MG63 (cell line): ENCODE results near the gene MPST. TPM values are rescaled to one million over a fixed set of nuclear protein-coding genes. Genes with fewer than 3 reads are reported as not detected.
A peak's percentile ranks its signal among the peaks of the same experiment; 100 is the strongest.

Experiments
- DNase-seq: peaks from one replicate; pipeline ENCODE4 v3.0.0-alpha.2; 2020
- H3K27me3 ChIP-seq: fragments of 250-450 bp; sonication (Bioruptor Pico); 2 replicates; pipeline ENCODE4 v1.5.1; 2020; ENCODE audit warnings: mild to moderate bottlenecking, moderate library complexity
- H3K36me3 ChIP-seq: fragments of 250-450 bp; sonication (Bioruptor Pico); 2 replicates; pipeline ENCODE4 v1.5.1; 2020; ENCODE audit warnings: mild to moderate bottlenecking, moderate library complexity
- H3K4me3 ChIP-seq: fragments of 250-450 bp; sonication (Bioruptor Pico); 2 replicates; pipeline ENCODE4 v1.5.1; 2020; ENCODE audit warnings: mild to moderate bottlenecking, moderate library complexity
- H3K9me3 ChIP-seq: fragments of 250-450 bp; sonication (Bioruptor Pico); 2 replicates; pipeline ENCODE4 v1.5.1; 2020; ENCODE audit warnings: mild to moderate bottlenecking, moderate library complexity
- total RNA-seq: library from RNA; depleted of rRNA; stranded (reverse); fragments of >200 nt; shearing (Covaris generic); gene quantifications from 2 replicates; pipeline ENCODE4 v1.2.3, GENCODE V29; 2014; ENCODE audit warnings: low replicate concordance

Gene MPST
- total RNA-seq, 1 experiment from 2014 or later = 95.7 TPM

DNA sequence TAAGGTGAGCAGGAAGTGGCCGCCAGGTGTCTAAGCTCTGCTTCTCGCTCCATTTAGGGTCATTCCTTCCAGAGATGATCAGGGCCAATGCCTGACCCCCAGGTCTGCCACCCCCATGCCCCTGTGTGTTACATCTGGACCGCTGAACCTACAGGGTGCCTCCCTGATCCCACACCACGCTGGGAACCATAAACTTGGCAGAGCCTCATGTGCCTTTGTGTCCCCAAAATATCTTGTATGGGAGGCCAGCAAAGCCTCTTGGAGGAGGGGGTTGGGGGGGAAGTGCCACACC lies 4.0 kb upstream of the MPST start:
- no peak overlapping the region for H3K4me3 ChIP-seq
- DNase-seq = no peak
- no peaks in the 10 kb centered on the region for H3K27me3 ChIP-seq
- H3K9me3 ChIP-seq = no peaks in the 10 kb centered on the region
- H3K36me3 ChIP-seq = no peaks in the 10 kb centered on the region; the same call in 1 of the 2 replicates

DNA sequence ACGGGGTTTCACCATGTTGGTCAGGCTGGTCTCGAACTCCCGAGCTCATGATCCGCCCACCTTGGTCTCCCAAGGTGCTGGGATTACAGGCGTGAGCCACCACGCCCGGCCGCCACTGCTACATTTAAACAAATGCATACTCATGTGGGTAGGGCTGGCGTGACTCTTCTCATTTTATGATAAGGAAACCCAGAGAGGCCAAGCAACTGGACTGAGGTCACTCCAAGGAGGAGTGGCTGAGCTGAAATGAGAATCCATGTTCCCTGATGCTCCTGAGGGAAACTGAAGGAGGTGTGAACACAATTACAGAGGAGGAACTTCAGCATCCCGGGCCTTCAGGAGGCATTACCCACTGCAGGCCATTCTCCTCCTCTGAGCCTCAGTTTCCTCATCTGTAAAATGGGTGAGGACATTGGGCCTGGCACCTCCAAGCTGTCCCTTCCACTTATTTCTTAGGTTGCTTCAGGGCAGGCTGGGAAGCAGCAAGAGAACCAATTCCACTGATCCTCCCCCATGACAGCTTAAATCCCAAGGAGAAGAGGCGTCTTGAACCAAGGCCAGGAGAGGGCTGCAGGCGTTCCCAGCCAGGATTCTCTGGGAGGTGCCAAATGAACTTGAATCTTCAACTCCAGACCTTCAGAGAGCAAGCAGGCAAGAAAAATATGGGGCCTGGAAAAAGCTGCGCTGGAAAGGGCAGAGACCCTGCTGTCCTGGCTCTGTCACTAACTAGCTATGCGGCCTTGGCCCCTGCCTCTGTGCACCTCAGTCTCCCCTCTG lies 3.2 kb upstream of the MPST start:
- no peak overlapping the region for H3K4me3 ChIP-seq
- no peaks in the 10 kb centered on the region for H3K27me3 ChIP-seq
- DNase-seq = no peak

DNA sequence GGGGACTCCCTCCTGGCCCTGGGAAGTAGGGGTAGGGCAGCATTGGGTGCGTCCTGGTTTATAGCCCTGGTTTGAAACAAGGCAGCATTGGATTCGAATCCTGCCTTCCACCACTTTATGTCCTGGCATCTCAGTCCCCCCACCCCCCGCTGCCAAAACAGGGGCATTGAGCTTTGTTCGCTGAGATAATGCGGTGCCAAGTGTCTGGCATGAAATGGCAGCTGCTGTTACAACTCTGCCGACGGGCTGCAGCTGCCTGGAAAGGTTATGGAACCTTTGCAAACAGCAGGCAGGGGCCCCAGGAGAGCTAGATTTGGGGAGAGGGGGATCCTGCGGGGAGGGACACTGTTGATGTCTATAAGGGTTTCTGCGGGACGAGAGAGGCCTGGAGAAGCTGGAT lies 2.2 kb upstream of the MPST start:
- no peaks in the 10 kb centered on the region; the same call in 1 of the 2 replicates for H3K36me3 ChIP-seq
- no peak for DNase-seq

More for the DNA sequence above, 3.2 kb upstream of the MPST start:
- no peaks in the 10 kb centered on the region; the same call in 1 of the 2 replicates for H3K36me3 ChIP-seq
- no peaks in the 10 kb centered on the region for H3K9me3 ChIP-seq

DNA sequence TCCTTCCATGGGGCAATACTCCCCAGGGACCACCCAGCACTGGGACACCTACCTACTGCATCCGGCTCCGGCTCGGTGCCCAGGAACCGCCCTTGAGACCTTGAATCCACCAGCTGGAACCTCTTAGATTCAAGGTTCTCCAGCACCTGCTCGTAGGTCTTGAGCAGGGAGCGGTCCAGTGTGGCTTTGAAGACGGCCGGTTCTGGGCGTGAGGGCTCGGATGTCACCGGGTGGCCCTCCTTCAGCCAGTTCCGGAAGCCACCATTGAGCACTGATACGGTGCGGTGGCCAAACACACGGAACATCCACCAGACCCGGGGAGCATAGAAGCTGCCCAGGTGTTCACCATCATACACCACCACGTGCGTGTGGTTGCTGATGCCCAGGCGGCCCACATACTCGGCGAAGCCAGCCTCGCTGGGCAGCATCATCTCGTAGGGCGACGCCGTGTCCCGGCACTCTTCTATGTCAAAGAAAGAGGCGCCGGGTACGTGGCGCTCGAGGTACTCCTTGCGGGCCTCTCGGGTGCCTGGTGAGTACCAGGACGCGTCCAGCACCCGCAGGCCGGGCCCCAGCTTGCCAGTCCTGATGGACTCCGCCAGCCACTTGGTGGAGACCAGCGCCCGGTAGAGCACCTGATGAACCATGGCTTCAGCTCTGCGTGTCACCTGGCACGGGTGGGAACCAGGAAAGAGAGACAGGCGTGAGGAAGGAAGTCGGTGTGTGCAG lies 1.3 kb upstream of the MPST start:
- no peak for DNase-seq
- Histone ChIP-seq H3K4me3 (peak overlapping the region; percentile 75), H3K9me3 (no peaks in the 10 kb centered on the region), H3K36me3 (no peaks in the 10 kb centered on the region; the same call in 1 of the 2 replicates), H3K27me3 (no peaks in the 10 kb centered on the region)

More for the DNA sequence above, 2.2 kb upstream of the MPST start:
- H3K9me3 ChIP-seq = no peaks in the 10 kb centered on the region
- H3K27me3 ChIP-seq = no peaks in the 10 kb centered on the region
- no peak overlapping the region for H3K4me3 ChIP-seq

DNA sequence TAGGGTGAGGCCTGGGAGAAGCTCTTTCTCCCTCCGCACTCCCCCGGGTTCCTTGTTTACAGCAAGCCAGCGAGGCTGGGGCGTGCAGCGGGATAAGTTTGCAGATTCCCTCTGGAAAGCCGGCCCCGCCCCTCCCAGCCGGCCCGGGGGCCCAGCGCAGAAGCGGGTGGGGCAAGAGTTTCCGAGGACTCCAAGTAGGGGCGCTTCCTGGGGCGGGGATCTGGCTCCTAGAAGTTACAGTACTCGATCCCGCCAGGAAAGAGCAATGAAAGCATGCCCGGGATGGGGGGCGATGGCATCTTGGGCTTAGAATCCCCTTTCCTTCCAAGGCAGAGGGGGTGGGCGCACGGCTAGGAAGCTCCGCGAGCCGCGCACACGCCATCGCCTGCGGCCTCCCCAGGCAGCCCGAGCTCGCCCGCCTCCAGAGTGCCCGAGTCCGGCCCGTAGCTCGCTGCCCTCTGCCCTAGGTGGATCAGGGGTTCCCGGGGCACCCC lies 680 bp upstream of the MPST start:
- no peaks in the 10 kb centered on the region for H3K9me3 ChIP-seq
- peak overlapping the region; percentile 75 for H3K4me3 ChIP-seq
- no peaks in the 10 kb centered on the region; the same call in 1 of the 2 replicates for H3K36me3 ChIP-seq
- H3K27me3 ChIP-seq = no peaks in the 10 kb centered on the region
- DNase-seq = peak; percentile 49

DNA sequence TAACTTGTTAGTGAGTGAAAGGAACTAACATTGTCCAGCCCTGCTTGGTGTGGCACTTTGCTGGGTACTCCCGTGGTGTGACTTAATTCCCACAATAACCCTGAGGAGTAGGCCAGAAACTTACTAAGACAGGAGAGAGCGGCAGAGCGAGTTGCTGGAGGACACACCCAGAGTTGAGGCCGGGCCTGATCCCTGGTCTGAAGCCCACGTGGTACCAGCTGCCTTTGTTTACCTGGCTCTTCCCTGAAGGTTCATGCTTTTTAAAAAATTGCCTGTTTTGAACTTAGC lies 594 bp downstream of the MPST start:
- Histone ChIP-seq H3K9me3 (no peaks in the 10 kb centered on the region), H3K36me3 (peaks cover 6% of the 10 kb centered on the region)
- peak; percentile 49 for DNase-seq

DNA sequence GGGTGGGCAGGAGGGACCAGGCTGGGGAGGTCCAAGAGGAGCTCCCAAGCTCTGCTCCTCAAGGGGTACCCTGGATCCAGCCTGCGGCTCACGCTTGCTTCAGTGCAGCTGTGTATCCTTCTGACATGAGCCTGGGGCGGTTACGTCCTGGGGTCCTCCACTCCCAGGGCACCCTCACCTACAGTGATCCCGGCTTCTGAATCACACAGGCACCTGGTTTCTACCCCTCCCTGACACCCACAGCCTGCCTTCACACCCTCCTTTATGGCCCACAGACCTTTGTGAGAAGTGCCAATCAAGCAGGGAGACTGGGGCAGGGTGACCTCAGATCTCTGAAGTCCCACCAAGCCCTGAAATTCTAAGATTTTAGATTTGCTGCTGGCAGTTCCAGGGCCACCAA lies 1.5 kb downstream of the MPST start:
- no peak for DNase-seq
- Histone ChIP-seq H3K36me3 (peaks cover 11% of the 10 kb centered on the region), H3K27me3 (no peaks in the 10 kb centered on the region), H3K4me3 (no peak overlapping the region), H3K9me3 (no peaks in the 10 kb centered on the region)

More for the DNA sequence above, 594 bp downstream of the MPST start:
- no peaks in the 10 kb centered on the region for H3K27me3 ChIP-seq
- H3K4me3 ChIP-seq = peak overlapping the region; percentile 92

DNA sequence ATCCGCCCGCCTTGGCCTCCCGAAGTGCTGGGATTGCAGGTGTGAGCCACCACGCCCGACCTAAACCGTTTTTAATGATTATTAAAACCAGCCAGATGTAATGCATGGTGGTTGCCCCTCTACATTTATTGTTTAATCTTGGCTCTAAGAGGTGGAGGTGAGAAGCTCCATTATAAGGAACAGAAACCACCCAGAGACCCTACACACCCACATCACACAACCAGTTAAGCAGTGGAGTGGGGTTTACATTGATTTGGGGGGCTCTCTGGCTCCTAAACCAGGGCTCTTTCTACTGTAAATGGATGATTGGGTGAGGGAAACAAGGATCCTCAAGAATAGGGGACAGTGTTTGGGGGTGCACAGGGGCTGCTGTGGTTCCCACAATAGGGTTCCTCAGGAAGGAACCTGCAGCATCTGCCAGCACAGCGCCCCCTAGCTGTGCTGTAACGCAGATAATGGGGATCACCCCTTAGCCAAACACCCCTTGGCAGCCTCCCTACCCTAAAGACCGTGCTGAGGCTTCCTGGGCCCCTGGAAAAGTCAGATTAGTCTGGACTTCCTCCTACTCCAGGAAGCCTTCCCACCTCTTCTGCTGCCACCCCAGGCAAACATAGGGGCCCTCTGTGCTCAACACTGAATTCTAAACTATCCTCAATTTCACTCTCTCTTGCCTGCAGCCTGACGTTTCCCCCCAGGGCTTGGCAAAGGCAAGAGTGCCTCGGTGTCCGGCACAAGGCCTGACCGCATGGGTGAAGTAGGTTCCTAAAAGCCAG lies 2.4 kb downstream of the MPST start:
- Histone ChIP-seq H3K9me3 (no peaks in the 10 kb centered on the region), H3K4me3 (no peak overlapping the region), H3K36me3 (peaks cover 11% of the 10 kb centered on the region), H3K27me3 (no peaks in the 10 kb centered on the region)
- peak; percentile 27 for DNase-seq

DNA sequence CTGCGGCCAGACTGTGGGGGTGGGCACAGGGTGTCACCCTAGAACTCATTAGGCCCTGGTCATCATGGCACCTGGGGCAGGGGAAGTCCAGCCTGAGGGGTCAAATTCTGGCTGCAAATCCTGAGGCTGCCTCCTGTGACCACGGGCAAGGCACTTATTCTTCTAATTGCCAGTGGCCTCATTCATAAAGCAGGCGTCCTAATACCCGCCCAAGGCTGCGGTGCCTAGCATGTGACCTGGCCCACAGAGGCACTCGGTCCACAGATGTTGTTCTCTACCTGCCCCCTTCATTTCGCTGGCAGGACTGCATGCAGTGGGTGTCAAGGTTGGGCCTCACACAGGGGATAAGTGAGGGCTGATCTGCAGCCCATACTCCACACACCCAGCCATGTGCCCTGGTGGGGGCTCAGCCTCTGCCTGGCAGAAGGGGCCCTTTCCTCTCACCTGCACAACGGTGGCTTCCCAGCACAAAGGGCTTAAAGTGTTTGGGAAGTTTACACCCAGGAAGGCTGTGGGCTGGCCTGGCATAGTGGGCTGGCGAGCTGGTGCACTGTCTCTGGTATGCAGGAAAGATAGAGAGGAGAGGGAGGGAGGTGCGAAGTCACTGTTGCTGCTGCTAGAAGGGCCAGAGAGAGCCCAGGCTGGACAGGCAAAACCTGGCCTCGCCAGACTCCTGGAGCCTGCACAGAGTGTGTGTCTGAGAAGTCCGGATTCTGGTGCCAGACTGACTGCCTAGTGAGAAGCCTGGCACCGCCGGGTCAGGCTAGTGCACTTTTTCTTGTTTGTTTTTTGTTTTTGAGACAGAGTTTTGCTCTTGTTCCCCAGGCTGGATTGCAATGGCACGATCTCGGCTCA lies 3.2 kb downstream of the MPST start:
- H3K36me3 ChIP-seq = peaks cover 14% of the 10 kb centered on the region
- H3K9me3 ChIP-seq = no peaks in the 10 kb centered on the region
- DNase-seq = no peak
- H3K4me3 ChIP-seq = no peak overlapping the region
- H3K27me3 ChIP-seq = no peaks in the 10 kb centered on the region

DNA sequence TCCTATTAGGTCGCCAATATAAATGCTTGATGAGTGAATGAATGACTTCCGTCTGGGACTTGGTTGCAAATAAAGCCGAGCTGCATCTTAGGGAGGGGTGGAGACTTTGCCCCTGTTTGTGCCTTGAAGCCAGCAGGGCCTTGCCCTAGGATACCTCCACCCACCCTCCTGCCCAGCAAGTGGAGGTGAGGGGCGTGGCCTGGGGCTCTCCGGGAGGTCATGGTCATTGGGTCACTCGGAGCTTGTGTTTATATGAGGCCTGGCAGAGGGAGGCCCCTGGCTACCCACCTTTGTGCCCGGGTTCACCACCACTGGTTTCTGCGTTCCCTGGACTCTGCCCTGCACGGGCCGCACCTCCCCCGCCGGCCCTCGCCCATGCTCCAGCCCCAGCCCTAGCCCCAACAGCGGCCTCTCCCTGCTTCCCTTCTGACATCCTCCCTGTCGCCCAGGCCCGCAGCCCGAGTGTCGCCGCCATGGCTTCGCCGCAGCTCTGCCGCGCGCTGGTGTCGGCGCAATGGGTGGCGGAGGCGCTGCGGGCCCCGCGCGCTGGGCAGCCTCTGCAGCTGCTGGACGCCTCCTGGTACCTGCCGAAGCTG lies 4.3 kb downstream of the MPST start:
- no peak for DNase-seq
- H3K27me3 ChIP-seq = no peaks in the 10 kb centered on the region
- no peak overlapping the region for H3K4me3 ChIP-seq

DNA sequence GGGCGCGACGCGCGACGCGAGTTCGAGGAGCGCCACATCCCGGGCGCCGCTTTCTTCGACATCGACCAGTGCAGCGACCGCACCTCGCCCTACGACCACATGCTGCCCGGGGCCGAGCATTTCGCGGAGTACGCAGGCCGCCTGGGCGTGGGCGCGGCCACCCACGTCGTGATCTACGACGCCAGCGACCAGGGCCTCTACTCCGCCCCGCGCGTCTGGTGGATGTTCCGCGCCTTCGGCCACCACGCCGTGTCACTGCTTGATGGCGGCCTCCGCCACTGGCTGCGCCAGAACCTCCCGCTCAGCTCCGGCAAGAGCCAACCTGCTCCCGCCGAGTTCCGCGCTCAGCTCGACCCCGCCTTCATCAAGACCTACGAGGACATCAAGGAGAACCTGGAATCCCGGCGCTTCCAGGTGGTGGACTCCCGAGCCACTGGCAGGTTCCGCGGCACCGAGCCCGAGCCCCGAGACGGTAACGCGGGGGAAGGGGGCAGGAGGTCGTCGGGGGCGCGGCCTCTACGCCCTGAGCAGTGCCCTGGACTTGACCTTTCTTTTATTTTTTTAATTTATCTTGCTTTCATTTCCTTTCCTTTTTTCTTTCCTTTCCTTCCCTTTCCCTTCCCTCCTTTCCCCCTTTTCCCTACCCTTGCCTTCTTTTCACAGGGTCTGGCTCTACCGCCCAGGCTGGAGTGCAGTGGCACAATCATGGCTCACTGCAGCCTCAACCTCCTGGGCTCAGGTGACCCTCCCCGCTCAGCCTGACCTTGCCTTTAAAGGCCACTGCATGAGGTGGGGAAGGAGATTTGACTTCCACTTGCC lies 5.0 kb downstream of the MPST start:
- Histone ChIP-seq H3K4me3 (no peak overlapping the region), H3K27me3 (no peaks in the 10 kb centered on the region), H3K36me3 (peaks cover 14% of the 10 kb centered on the region), H3K9me3 (no peaks in the 10 kb centered on the region)
- DNase-seq = no peak

More for the DNA sequence above, 4.3 kb downstream of the MPST start:
- H3K36me3 ChIP-seq = peaks cover 14% of the 10 kb centered on the region
- H3K9me3 ChIP-seq = no peaks in the 10 kb centered on the region

DNA sequence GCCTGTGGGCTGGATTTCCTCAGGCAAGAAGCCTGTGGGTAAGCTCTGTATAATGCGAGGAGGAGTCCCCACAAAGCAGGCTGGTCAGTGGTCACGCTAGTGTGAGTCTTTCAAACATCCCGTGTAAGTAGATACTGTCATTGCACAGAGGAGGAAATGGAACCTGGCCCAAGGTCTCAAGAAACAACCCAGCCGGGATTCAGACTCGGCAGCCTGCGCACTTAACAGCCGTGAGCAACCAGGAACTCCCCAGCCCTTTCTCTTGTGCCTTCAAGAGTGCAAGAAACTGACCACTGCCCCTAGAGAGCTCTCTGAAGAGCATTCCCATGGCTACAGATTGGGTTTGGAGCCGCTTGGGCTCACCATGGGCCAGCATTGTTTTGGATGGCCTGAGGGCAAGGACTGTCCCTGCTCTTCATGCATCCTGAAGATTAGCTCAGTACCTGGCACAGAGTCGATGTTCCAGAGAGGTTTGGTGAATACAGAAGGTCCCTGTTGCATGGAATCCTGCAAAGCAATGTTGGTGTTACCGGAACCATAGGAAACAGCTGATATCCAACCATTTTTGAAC lies 6.0 kb downstream of the MPST start:
- Histone ChIP-seq H3K27me3 (no peaks in the 10 kb centered on the region), H3K9me3 (no peaks in the 10 kb centered on the region), H3K4me3 (no peak overlapping the region), H3K36me3 (peaks cover 14% of the 10 kb centered on the region)
- no peak for DNase-seq

DNA sequence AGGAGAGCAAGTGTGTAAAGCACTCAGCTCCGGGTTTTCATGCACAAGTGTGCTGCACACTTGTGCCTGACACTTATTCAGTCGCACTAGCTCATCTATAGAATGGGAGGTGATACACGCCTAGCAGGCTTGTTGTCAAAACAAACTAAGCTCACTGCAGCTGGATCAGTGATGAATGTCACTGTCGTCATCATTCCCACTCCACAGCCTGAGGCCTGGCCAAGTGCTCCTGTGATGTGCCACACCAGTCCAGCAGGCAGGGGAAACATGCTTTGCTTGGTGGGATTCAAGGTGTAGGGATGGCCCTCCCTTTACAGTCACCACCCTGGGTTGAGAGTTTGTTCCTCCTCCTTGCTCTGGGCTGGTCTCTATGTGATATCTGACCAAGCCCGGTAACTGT lies 6.8 kb downstream of the MPST start:
- Histone ChIP-seq H3K27me3 (no peaks in the 10 kb centered on the region), H3K36me3 (peaks cover 14% of the 10 kb centered on the region), H3K4me3 (no peak overlapping the region), H3K9me3 (no peaks in the 10 kb centered on the region)
- no peak for DNase-seq

DNA sequence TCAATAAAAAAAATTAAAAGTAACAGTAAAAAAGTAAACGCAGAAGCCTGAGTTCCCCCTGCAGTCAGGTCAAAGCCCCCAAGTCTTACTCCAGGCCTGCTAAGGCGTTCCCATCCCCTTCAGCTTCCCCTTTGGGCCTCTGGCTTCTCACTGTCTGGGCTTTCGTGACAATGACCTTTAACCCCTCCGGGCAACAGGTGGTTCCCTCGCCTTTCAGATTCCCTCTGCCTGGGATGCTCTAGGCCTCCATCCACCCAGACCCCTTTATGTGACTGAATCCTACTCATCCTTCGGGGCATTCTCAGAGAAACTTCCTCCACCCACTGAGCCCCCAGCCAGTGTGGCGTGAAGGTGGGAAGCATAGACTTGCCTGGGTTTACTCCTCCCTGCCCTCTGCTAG lies 8.0 kb downstream of the MPST start:
- peaks cover 14% of the 10 kb centered on the region for H3K36me3 ChIP-seq
- no peaks in the 10 kb centered on the region for H3K9me3 ChIP-seq
- no peak overlapping the region for H3K4me3 ChIP-seq
- DNase-seq = no peak
- no peaks in the 10 kb centered on the region for H3K27me3 ChIP-seq
